Mesothelial cell of epicardium (in vitro differentiated cells): Measurements from ENCODE around the gene RUFY4. TPM values are rescaled to one million over a fixed set of nuclear protein-coding genes. Genes with fewer than 3 reads are reported as not detected.

Source experiments
- DNase-seq, 2 experiments: peaks; one replicate each; pipeline ENCODE4 v3.0.0; 2021; ENCODE audit warnings: low spot score in 2 of 2; ENCODE audit not compliant: unreplicated experiment in 2 of 2
- H3K27ac Mint-ChIP-seq: 2 replicates; pipeline ENCODE4 v1.8.0; 2021; ENCODE audit warnings: mixed read lengths
- H3K27me3 Mint-ChIP-seq: 2 replicates; pipeline ENCODE4 v1.8.0; 2021; ENCODE audit warnings: low read depth, mixed read lengths
- H3K36me3 Mint-ChIP-seq: 2 replicates; pipeline ENCODE4 v1.8.0; 2021; ENCODE audit warnings: mixed read lengths
- H3K4me1 Mint-ChIP-seq: 2 replicates; pipeline ENCODE4 v1.8.0; 2021; ENCODE audit warnings: mixed read lengths
- H3K4me3 Mint-ChIP-seq: 2 replicates; pipeline ENCODE4 v1.8.0; 2021; ENCODE audit warnings: mild to moderate bottlenecking, moderate library complexity, mixed read lengths
- H3K9me3 Mint-ChIP-seq: 2 replicates; pipeline ENCODE4 v1.8.0; 2021; ENCODE audit warnings: mixed read lengths
- total RNA-seq: library from RNA; stranded (reverse); gene quantifications from 3 replicates; pipeline ENCODE4 v1.2.1, GENCODE V29; 2021
- TF ChIP-seq, protein P1 (sequence below): fragments of 200-600 bp; sonication (generic); IDR thresholded peaks from one replicate; pipeline ENCODE4 v1.5.0; 2021; ENCODE audit warnings: antibody characterized with exemption; ENCODE audit not compliant: unreplicated experiment

Gene RUFY4
- total RNA-seq, 1 donor from 2014 or later = not detected

DNA sequence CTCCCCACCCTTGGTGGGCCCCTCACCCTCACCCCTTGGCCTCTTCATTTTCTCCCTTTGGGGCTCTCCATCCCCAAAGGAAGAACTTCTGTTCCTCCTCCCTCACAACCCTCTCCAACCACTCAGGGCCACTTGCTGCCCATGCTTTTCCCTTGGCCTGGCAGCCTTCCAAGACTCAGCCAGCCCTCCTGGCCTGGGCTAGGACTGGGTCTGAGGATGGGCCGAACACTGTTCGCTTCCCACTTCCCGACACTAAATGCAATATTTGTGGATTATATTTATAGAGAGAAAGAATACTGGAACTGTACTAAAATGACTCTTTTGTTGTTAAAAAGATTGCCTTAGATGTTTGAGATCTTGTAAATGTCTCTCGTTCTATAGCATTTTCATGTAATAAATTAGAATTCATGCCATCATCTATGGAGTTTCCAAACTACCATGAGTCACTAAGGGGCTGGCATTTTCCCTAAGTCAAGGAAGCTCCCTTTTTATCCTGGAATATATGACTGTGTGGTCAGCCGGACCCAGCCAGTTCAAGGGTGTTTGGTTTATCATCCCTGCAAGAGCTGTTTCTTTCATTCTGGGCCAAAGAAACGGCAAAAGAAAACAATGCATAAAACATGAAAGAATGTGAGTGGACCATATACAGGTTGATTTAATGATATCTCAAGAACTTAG lies 60.5 kb downstream of the RUFY4 start:
- Mint-ChIP-seq H3K27me3 (peaks cover 9% of the 10 kb centered on the region), H3K4me3 (no peak overlapping the region), H3K27ac (no peak overlapping the region), H3K4me1 (peaks cover 12% of the 10 kb centered on the region), H3K36me3 (no peaks in the 10 kb centered on the region), H3K9me3 (no peaks in the 10 kb centered on the region)
- no peak for DNase-seq
- TF ChIP-seq, protein P1, sequence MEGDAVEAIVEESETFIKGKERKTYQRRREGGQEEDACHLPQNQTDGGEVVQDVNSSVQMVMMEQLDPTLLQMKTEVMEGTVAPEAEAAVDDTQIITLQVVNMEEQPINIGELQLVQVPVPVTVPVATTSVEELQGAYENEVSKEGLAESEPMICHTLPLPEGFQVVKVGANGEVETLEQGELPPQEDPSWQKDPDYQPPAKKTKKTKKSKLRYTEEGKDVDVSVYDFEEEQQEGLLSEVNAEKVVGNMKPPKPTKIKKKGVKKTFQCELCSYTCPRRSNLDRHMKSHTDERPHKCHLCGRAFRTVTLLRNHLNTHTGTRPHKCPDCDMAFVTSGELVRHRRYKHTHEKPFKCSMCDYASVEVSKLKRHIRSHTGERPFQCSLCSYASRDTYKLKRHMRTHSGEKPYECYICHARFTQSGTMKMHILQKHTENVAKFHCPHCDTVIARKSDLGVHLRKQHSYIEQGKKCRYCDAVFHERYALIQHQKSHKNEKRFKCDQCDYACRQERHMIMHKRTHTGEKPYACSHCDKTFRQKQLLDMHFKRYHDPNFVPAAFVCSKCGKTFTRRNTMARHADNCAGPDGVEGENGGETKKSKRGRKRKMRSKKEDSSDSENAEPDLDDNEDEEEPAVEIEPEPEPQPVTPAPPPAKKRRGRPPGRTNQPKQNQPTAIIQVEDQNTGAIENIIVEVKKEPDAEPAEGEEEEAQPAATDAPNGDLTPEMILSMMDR = no peak

DNA sequence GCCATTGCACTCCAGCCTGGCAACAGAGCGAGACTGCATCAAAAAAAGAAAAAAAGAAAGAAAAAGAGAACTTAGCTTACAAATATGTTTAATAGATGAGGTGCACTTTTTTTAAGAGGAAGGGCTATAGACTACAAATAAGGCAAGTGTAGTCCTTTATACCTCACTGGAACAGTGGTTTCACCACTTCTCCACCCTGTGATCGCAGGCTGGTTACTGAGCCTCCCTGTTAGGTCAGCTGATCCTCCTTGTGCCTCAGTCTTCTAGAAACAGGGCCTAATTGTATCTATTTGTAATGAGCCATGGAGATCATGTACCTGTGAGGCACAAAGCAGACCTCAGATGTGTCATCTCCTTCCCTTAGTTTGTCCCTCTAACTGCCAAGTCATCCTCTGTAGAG lies 61.3 kb downstream of the RUFY4 start:
- H3K27ac Mint-ChIP-seq = no peak overlapping the region
- H3K9me3 Mint-ChIP-seq = no peaks in the 10 kb centered on the region
- no peak for DNase-seq
- H3K36me3 Mint-ChIP-seq = no peaks in the 10 kb centered on the region
- H3K27me3 Mint-ChIP-seq = peaks cover 10% of the 10 kb centered on the region
- H3K4me3 Mint-ChIP-seq = no peak overlapping the region
- peaks cover 7% of the 10 kb centered on the region for H3K4me1 Mint-ChIP-seq
- TF ChIP-seq, protein P1 = no peak

DNA sequence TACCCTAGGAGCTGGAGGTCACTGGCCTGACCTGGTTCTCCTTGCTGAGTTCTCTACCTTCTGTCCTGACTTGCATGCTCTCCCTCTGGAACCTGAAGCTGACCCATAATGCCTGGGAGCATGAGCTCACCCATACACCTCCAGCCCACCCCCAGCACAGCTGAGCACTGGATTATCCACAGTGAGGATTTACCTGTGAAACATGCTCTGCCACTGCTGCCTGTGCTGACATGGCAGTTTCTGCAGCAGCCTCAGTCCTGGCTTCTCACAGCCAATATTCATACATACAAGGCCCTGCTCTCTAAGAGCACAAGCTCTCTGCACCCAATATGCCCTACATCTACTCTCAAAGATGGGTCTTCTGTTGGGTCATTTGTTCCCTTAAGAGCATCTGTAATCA lies 61.8 kb downstream of the RUFY4 start:
- Mint-ChIP-seq H3K4me1 (peaks cover 2% of the 10 kb centered on the region), H3K36me3 (no peaks in the 10 kb centered on the region), H3K4me3 (no peak overlapping the region), H3K9me3 (no peaks in the 10 kb centered on the region), H3K27me3 (peaks cover 15% of the 10 kb centered on the region), H3K27ac (no peak overlapping the region)
- no peak for DNase-seq
- TF ChIP-seq, protein P1 = no peak

DNA sequence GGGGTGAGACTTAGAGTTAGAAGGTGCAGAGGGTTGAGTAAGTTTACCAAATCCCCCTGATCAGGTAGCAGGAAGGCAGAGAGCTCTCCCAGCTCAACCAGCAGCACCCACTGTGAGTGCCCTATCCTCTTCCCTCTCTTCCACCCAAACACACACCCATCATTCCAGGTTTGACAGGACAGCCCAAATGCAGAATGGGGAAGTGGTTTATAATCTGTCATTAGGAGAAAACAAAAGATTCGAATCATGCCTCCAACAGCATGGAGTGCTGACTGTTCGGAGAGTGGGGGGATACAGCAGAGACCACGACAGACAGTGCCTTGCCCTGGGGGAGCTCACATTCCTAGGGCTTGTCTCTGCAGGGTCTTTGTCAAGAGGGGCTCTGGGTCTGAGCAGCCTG lies 68.5 kb downstream of the RUFY4 start:
- no peak for DNase-seq
- Mint-ChIP-seq H3K27ac (no peak overlapping the region), H3K4me1 (peaks cover 3% of the 10 kb centered on the region), H3K4me3 (no peak overlapping the region), H3K27me3 (peaks cover 60% of the 10 kb centered on the region), H3K36me3 (no peaks in the 10 kb centered on the region), H3K9me3 (no peaks in the 10 kb centered on the region)
- TF ChIP-seq, protein P1 = no peak

DNA sequence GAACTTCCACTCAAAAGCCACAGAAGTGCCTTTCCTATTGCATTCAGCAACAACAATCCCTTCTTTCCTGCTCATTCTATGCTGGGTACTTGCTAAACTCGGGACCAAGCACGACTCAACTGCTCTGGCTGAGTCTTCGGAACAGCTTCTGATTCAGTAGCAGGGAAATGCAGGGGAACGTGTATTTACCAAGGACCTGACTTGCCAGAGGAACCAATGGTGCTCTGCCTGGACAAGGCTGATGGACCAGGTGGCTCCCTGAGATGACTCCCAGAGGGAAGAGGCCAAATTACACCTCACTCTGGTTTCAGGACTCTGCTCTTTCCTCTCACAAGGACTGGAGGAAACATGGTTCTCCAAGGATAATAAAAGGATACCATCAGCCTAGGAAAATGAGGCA lies 69.0 kb downstream of the RUFY4 start:
- H3K4me3 Mint-ChIP-seq = no peak overlapping the region
- no peak overlapping the region for H3K27ac Mint-ChIP-seq
- H3K36me3 Mint-ChIP-seq = no peaks in the 10 kb centered on the region
- no peaks in the 10 kb centered on the region for H3K9me3 Mint-ChIP-seq
- TF ChIP-seq, protein P1 = no peak
- peaks cover 61% of the 10 kb centered on the region for H3K27me3 Mint-ChIP-seq
- no peak for DNase-seq
- peaks cover 3% of the 10 kb centered on the region for H3K4me1 Mint-ChIP-seq

Other genes starting within 250 kb of the RUFY4 start
- 116 to 130 TPM (median 117 TPM) in 3 replicates for gene TNS1, start 66.3 kb upstream of the RUFY4 start, total RNA-seq
- 0.31 to 0.83 TPM (median 0.32 TPM) in 3 replicates for gene CXCR2, start 56.8 kb downstream of the RUFY4 start, total RNA-seq
- not detected in 3 replicates for gene CXCR1, start 97.7 kb downstream of the RUFY4 start, total RNA-seq
- 274 to 279 TPM (median 276 TPM) in 3 replicates for gene ARPC2, start 147.9 kb downstream of the RUFY4 start, total RNA-seq
- gene GPBAR1, start 191.8 kb downstream of the RUFY4 start, total RNA-seq = 0.55 to 0.93 TPM (median 0.78 TPM) in 3 replicates
- gene AAMP, start 200.9 kb downstream of the RUFY4 start, total RNA-seq = 66.6 to 67.2 TPM (median 67.1 TPM) in 3 replicates
- gene PNKD, start 201.3 kb downstream of the RUFY4 start, total RNA-seq = 63.2 to 70.4 TPM (median 69.5 TPM) in 3 replicates
- 74.9 to 82.6 TPM (median 80.7 TPM) in 3 replicates for gene TMBIM1, start 223.2 kb downstream of the RUFY4 start, total RNA-seq